NB4 (cell line): ENCODE results near the gene LRBA.

Experiments used
- DNase-seq: peaks from one replicate; pipeline ENCODE4 v3.0.0; 2010; ENCODE audit warnings: low read depth
- H3K4me3 ChIP-seq: one replicate; pipeline ENCODE4 v1.5.1; 2011; ENCODE audit warnings: mild to moderate bottlenecking, low read depth, low read length, moderate library complexity
- CTCF ChIP-seq: IDR thresholded peaks from one replicate; pipeline ENCODE4 v1.5.1; 2012; ENCODE audit warnings: low read depth, low read length
- MAX ChIP-seq: IDR thresholded peaks from 2 replicates; pipeline ENCODE4 v1.6.1; 2011; ENCODE audit warnings: low read depth, low read length
- MYC ChIP-seq: IDR thresholded peaks from 2 replicates; pipeline ENCODE4 v1.6.1; 2011; ENCODE audit warnings: low read depth, low read length
- POLR2A ChIP-seq: IDR thresholded peaks from 2 replicates; pipeline ENCODE4 v1.6.1; 2011; ENCODE audit warnings: mild to moderate bottlenecking; ENCODE audit not compliant: insufficient read length; ENCODE audit errors: extremely low read depth

LRBA gene

GRCh38 chr4:150436598-150437370 lies 578.3 kb downstream of the LRBA start:
- H3K4me3 ChIP-seq = no peak overlapping the region
- no peak for DNase-seq
- TF ChIP-seq MAX (no peak), POLR2A (no peak), MYC (no peak), CTCF (no peak)

- DNase-seq = no peak
- TF ChIP-seq MYC (no peak), POLR2A (no peak)
- H3K4me3 ChIP-seq = no peak overlapping the region
Observed at GRCh38 chr4:150431221-150431620, 583.9 kb downstream of the LRBA start.

- TF ChIP-seq MAX = no peak
- no peak for TF ChIP-seq MYC
- TF ChIP-seq CTCF = no peak
- no peak for TF ChIP-seq POLR2A
- no peak for DNase-seq
- no peak overlapping the region for H3K4me3 ChIP-seq
Observed at GRCh38 chr4:150425161-150425560, 589.9 kb downstream of the LRBA start.

DNA sequence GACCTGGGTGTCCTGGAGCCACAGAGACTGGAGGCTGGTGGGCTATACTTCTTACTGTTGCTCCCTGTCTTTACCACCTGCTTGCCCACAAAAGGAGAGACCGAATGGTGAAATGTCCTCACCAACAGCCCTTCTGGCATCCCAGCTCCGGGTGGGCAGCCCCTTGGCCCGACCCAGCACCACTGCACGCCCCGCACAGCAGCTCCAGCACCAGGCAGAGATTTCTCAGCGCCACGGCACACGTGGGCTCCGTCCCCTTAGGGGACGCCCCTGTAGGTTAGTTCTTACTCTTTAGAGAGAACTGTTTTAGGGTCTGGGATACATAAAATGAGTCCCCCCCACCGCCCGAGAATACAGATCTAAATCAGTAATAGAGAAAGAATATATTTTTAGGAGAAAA lies 591.6 kb downstream of the LRBA start:
- TF ChIP-seq CTCF (no peak), MAX (no peak), POLR2A (no peak), MYC (no peak)
- DNase-seq = no peak
- H3K4me3 ChIP-seq = no peak overlapping the region

- no peak overlapping the region for H3K4me3 ChIP-seq
- TF ChIP-seq MAX (no peak), CTCF (no peak), MYC (no peak), POLR2A (no peak)
- DNase-seq = no peak
Observed at GRCh38 chr4:150423074-150423473, 592.0 kb downstream of the LRBA start.

DNA sequence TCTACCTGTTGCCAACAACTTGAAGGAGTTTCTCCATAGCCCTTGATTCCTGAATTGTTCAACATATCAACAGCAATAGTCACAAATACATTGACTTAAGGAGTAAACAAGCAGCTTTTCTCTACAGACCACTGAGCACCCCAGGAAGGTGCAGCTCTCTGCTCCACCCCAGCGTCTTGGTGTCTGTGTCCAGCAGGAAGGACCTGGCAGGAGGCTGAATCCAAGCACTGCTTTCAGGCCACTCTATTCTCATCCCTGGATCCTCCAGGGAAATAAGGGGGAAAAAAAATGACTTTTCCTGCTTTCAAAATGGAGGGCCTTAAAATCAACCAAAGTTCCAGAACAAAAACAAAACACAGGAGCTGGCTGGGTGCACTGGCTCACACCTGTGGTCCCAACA lies 593.5 kb downstream of the LRBA start:
- TF ChIP-seq MYC (no peak), CTCF (no peak), POLR2A (no peak), MAX (no peak)
- DNase-seq = no peak
- no peak overlapping the region for H3K4me3 ChIP-seq
